Measurements from ENCODE around the gene CHGA. TPM values are rescaled to one million over a fixed set of nuclear protein-coding genes. Genes with fewer than 3 reads are reported as not detected.

CHGA gene
- total and polyA plus RNA-seq, 2 donors (not counting 1 experiment from before 2014, with no cell fraction given), result not detected

- DNase-seq, result no peak
- H3K4me3 Mint-ChIP-seq, result no peak overlapping the region
- H3K27me3 Mint-ChIP-seq, result peaks cover 42% of the 10 kb centered on the region
- H3K27me3 ChIP-seq (replicated peaks in 1 of 4; ENCODE audit: control extremely low read depth in 1 of 4, control insufficient read depth in 3 of 4, insufficient read depth in 4 of 4, low read length in 3 of 4), result peaks cover 0 to 21% (median 3%) of the 10 kb centered on the region in 4 experiments
- H3K4me2 ChIP-seq (replicated peaks; ENCODE audit: low read depth, low read length, poor library complexity, severe bottlenecking), result no peak overlapping the region
- no peaks in the 10 kb centered on the region for H3K79me2 ChIP-seq (ENCODE audit: control insufficient read depth, insufficient read depth, low read length)
- no peak overlapping the region for H3K27ac ChIP-seq (ENCODE audit: low read length in 2 of 2)
- H3K4me1 Mint-ChIP-seq, result peaks cover 15% of the 10 kb centered on the region
- no peak overlapping the region for H3K9ac ChIP-seq (ENCODE audit: low read length)
- no peak overlapping the region for H2AFZ ChIP-seq (ENCODE audit: insufficient read depth, low read depth, low read length, poor library complexity, severe bottlenecking)
- no peak overlapping the region for H3K4me3 ChIP-seq (ENCODE audit: control extremely low read depth in 1 of 5, extremely low read depth in 1 of 5, insufficient read depth in 1 of 5, low read depth in 2 of 5, low read length in 4 of 5)
- H3K9me3 ChIP-seq (ENCODE audit: control extremely low read depth in 1 of 3, control insufficient read depth in 2 of 3, insufficient read depth in 1 of 3, low read length in 2 of 3), result peaks cover 0 to 11% (median 0%) of the 10 kb centered on the region in 3 donors
- ChIA-PET POLR2A (no interaction called here), CTCF (no interaction called here)
- no peak for ATAC-seq (ENCODE audit: low read depth)
- TF ChIP-seq CTCF (IDR thresholded peaks at IDR 0.05) (no peak), EZH2 (IDR thresholded peaks at IDR 0.05; ENCODE audit: borderline replicate concordance, insufficient read depth, low read depth, low read length, poor library complexity, severe bottlenecking) (no peak)
- 61% methylated on average over 4 of the region's 5 CpGs for WGBS (ENCODE audit: insufficient coverage)
- H3K27ac Mint-ChIP-seq, result no peak overlapping the region
- no peaks in the 10 kb centered on the region for H4K20me1 ChIP-seq (ENCODE audit: control insufficient read depth, insufficient read depth, low read length, poor library complexity, severe bottlenecking)
- peaks cover 6 to 8% of the 10 kb centered on the region in 2 donors for H3K4me1 ChIP-seq (ENCODE audit: control insufficient read depth in 2 of 2, insufficient read depth in 2 of 2, low read length in 2 of 2)
- no peaks in the 10 kb centered on the region for H3K9me3 Mint-ChIP-seq (ENCODE audit: insufficient read depth)
- intact Hi-C loops (cut with micrococcal nuclease), result no loop called here
- no peaks in the 10 kb centered on the region for H3K36me3 ChIP-seq (replicated peaks in 1 of 2; ENCODE audit: control extremely low read depth in 1 of 2, control insufficient read depth in 1 of 2, extremely low read depth in 1 of 2, insufficient read depth in 2 of 2, low read length in 1 of 2)
Observed at GRCh38 chr14:92924247-92924646, 1.3 kb downstream of the CHGA start.

GRCh38 chr14:92925446-92925845 is 2.5 kb downstream of the CHGA start:
- Mint-ChIP-seq H3K27ac (no peak overlapping the region), H3K4me3 (no peak overlapping the region), H3K9me3 (ENCODE audit: insufficient read depth) (no peaks in the 10 kb centered on the region), H3K4me1 (peaks cover 15% of the 10 kb centered on the region), H3K27me3 (peaks cover 37% of the 10 kb centered on the region)
- Histone ChIP-seq H3K79me2 (ENCODE audit: control insufficient read depth, insufficient read depth, low read length) (no peaks in the 10 kb centered on the region), H3K4me3 (ENCODE audit: control extremely low read depth in 1 of 5, extremely low read depth in 1 of 5, insufficient read depth in 1 of 5, low read depth in 2 of 5, low read length in 4 of 5) (no peak overlapping the region), H2AFZ (ENCODE audit: insufficient read depth, low read depth, low read length, poor library complexity, severe bottlenecking) (no peak overlapping the region), H3K4me2 (replicated peaks; ENCODE audit: low read depth, low read length, poor library complexity, severe bottlenecking) (no peak overlapping the region), H3K9ac (ENCODE audit: low read length) (no peak overlapping the region), H3K27ac (ENCODE audit: low read length in 2 of 2) (no peak overlapping the region), H3K36me3 (replicated peaks in 1 of 2; ENCODE audit: control extremely low read depth in 1 of 2, control insufficient read depth in 1 of 2, extremely low read depth in 1 of 2, insufficient read depth in 2 of 2, low read length in 1 of 2) (no peaks in the 10 kb centered on the region), H3K9me3 (ENCODE audit: control extremely low read depth in 1 of 3, control insufficient read depth in 2 of 3, insufficient read depth in 1 of 3, low read length in 2 of 3) (peaks cover 0 to 11% (median 0%) of the 10 kb centered on the region in 3 donors), H4K20me1 (ENCODE audit: control insufficient read depth, insufficient read depth, low read length, poor library complexity, severe bottlenecking) (no peaks in the 10 kb centered on the region), H3K4me1 (ENCODE audit: control insufficient read depth in 2 of 2, insufficient read depth in 2 of 2, low read length in 2 of 2) (peaks cover 6 to 8% of the 10 kb centered on the region in 2 donors), H3K27me3 (replicated peaks in 1 of 4; ENCODE audit: control extremely low read depth in 1 of 4, control insufficient read depth in 3 of 4, insufficient read depth in 4 of 4, low read length in 3 of 4) (peaks cover 0 to 21% (median 3%) of the 10 kb centered on the region in 4 experiments)
- ATAC-seq (ENCODE audit: low read depth) (no peak), DNase-seq (no peak)
- intact Hi-C loops (cut with micrococcal nuclease), result no loop called here
- TF ChIP-seq CTCF (IDR thresholded peaks at IDR 0.05), result no peak
- TF ChIP-seq EZH2 (IDR thresholded peaks at IDR 0.05; ENCODE audit: borderline replicate concordance, insufficient read depth, low read depth, low read length, poor library complexity, severe bottlenecking), result no peak
- POLR2A ChIA-PET, result no interaction called here
- CTCF ChIA-PET, result interaction anchor here (0.6 kb wide), 1 partner anchor 361 kb away, joined by 3 read pairs; no protein-coding TSS in a partner anchor
- WGBS (ENCODE audit: insufficient coverage), result 73% methylated on average over 4 of the region's 6 CpGs

Data from B cell (primary cell).